H4 (cell line): ENCODE data around the gene TNFRSF8. TPM values are rescaled to one million over a fixed set of nuclear protein-coding genes. Genes with fewer than 3 reads are reported as not detected.
A peak's percentile ranks its signal among the peaks of the same experiment; 100 is the strongest.

Experiments
- DNase-seq: peaks from one replicate; pipeline ENCODE4 v3.0.0-alpha.2; 2015; ENCODE audit warnings: low spot score
- total RNA-seq: library from RNA; depleted of rRNA; stranded (reverse); fragments of >200 nt; shearing (Covaris generic); gene quantifications from 2 replicates; pipeline ENCODE4 v1.2.3, GENCODE V29; 2014

Gene TNFRSF8
- total RNA-seq, 1 experiment from 2014 or later, result 0.02 TPM

DNA sequence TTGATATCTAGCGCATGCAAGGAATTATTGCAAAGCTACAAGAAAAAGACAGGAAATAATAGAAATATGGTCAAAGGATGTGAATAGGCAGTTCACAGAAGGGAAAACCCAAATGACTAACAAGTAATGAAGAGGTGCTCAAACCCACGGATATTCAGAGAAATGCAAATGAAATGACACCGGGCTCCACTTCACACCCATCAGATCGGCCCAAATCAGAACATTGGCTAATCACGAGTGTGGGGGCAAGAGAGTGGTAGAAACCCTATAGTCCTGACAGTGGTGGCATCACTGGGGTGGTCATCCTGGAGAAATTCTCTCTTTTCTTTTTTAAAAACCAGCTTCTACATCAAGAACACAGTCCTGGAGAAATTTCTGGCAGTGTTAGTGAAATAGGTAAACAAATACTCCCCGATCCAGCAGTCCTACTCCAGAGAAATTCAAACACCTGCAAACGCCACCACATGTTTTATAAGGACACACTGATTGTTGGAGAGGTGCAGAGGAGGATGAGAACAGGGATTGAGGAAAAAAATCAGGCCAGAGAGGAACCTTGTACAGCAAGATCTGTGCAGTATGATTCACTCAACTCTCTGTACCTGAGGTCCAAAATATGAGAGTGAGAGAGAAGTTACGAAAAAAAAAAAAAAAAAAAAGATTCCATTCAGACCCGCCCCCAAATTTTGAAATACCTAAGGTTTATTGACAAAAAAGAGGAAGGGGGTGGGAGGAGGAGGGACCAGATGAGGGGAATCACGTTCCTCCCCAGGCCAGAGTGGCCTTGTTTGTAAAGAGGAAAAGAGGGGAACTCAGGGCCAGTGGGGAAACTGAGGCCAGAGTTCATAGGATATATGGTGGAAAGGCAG lies 94.5 kb downstream of the TNFRSF8 start:
- DNase-seq, result no peak

DNA sequence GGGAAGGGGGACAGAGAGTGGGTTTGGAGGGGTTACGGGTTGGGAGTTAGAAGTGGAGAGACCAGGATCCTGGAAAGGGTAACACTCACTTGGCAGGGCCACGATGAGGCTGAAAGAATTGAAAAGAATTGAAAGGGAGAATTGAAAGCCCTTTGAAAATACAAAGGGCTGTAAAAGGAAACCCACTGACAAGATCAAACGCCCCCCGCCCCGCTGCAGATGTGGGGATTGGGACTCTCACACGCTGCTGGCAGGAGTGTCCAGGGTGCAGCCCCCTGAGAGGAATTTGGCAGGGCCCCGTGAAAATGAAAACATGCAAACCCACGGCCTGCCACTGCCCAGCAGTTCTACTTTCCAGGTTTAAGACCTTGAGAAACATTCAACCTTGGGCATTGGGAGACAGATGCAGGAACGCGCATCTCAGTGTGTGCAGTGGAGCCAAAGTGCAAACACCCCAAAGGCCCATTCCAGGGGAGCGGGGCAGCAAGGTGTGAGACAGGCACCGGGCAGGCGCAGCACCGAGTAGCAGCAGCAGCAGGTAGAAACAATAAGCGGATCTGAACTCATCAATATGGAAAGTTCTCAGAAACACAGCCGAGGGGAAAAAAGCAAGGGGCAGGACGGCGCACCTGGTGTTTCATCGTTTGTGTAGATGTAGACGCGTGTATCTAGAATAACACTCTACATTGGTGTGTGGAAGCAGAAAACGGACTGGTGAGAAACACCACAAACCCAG lies 95.4 kb downstream of the TNFRSF8 start:
- no peak for DNase-seq

DNA sequence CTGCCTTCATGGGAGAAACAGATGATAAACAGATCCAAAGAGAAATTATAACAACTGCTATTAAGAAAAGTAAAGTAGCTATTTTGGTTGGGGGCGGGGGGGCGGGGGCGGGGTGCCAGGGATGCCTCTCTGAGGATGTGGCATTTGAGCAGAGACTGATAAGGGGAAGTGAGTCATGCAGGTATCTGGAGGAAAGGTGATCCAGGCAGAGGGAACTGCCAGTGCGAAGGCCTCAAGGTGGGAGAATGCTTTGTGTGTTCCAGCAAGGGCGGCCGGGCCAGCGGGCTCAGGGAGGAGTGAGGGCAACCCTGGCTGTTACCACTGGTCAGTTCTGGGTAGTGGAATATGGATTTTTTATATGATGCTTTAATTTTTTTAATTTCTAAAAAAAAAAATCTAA lies 96.7 kb downstream of the TNFRSF8 start:
- no peak for DNase-seq

DNA sequence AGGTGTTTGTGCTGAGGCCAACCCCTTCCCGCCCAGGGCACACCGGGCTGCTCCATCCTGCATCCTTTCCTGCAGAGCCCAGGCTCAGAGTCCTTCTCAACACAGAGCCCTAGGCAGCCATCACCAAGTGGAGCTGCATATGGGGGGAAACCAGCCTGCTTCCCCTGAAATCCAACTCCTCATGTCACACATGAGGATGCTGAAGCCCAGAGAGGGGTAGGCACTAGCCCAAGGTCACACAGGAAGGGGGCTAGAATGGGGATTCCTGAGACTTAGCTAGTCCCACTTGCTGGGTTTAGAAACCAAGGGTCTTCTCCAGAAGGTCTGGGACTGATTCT lies 98.2 kb downstream of the TNFRSF8 start:
- DNase-seq, result no peak

DNA sequence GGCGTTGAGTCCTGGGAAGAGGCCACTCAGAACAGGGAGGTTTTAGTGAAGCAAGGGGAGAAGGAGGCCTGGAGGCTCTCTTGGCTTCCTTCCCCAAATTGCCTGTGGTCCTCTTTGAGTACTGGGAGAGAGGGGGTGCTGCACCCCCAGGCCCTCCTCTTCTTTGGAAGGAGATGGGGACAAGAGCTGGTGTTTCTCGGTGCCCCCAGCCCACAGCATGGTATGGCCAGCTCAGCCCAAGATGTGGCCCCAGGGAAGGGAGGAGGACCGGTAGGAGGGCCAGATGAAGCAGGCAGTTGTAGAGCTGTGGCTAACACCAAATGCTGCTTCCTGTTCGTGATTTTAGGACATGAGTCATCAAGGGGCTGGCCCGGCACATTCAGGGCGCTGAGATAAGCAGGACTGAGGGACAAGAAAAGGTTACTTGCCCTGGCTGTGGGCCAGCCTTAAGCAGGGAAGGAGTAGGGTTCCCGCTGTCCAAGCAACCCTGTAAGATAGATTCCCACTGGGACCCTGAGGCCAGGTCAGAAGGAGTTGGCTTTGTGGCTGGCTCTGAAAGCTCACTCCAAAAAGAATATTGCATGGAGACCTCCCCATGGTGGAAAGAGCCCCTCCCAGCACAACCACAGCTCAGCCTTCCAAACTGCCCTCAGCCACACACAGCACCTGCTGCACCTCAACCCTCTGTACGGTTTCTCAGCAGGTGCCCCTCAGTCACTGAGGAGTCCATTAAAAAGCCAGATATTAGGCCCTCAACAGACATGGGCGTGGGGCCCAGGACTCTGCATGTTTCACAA lies 98.8 kb downstream of the TNFRSF8 start:
- DNase-seq, result peak; percentile 94

DNA sequence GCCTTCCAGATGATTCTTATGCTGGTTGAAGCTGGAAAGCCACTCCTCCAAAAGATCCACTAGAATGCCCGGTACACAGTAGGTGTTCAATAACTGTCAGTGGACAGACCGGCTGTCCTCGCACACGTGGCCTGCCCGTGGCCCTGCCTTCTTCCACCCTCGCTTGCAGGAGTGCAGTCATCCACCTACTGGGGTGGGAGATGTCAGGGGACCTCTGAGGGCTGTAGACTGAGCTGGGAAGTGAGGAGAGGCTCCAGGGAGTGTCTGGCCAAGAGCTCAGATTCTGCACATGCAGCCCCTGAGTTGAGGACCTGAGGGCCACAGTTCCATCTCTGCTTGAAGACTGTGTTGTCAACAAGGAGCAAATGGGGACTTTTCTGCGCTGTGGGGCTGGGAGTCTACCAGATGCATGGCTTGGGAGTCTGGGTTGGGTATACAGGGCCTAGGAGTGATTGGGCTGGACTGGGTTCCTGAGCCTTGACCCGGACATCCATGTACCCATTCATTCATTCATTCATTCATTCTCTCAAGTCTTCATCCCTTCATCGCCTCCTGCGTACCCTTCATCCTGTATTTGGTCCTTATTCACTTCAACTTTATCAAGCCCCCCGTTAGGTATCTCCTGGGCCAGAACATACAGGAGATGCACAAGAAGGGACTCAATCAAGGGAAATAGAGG lies 99.5 kb downstream of the TNFRSF8 start:
- DNase-seq, result no peak

DNA sequence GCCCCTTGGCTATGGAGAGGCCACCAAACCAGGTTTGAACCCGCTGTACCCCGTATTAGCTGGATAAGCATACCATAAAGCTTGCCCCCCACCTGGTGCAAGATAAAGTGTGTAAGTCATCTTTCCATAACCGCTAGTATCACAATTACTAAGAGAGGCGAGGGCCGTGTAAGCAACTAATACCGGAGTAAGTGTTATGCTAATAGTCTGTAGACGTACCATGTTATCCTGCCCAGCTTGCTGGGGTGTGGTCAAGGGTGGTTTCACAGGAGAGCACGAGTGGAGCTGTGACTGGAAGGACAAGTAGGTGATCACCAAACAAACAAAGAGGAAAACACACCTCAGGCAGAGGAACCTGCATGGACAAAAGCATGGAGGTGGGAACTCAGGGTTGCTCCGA lies 100.1 kb downstream of the TNFRSF8 start:
- no peak for DNase-seq

DNA sequence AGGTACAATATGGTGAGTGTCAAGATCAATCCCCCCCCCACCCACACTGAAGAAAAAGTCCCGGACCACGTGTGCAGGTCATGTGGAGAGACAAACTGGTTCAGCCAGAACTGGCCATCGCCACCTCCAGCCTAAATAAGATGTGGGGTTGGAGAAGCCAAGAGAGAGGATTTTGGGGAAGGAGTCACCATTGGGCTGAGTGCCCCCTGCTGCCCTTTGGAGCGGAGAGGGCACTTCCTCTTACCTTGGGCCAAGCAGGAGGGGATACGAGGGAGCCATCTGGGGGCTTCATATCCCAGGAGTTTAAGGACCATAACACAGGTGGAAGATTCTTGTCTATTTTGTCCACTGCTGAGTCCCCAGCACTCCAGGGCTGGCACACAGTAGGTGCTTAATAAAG lies 101.1 kb downstream of the TNFRSF8 start:
- no peak for DNase-seq

DNA sequence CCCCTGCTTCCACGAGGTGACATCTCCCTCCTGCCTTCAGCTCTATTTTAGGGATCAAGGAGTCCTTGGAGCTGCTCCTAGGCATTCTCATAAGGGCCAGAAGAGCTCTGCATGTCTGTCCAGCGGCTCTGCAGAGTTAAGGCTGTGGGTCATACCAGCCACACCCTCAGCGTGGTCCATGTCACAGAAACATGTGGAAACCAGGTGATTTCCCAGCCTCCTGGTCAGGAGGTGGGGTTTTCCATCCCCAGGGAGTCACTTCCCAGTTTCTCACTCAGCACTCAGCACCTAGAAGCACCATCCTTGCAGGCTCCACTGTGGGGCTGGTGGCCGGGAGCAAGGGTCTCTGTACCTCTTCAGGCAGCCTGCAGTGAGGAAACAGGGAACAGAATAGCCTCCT lies 102.2 kb downstream of the TNFRSF8 start:
- DNase-seq, result no peak

DNA sequence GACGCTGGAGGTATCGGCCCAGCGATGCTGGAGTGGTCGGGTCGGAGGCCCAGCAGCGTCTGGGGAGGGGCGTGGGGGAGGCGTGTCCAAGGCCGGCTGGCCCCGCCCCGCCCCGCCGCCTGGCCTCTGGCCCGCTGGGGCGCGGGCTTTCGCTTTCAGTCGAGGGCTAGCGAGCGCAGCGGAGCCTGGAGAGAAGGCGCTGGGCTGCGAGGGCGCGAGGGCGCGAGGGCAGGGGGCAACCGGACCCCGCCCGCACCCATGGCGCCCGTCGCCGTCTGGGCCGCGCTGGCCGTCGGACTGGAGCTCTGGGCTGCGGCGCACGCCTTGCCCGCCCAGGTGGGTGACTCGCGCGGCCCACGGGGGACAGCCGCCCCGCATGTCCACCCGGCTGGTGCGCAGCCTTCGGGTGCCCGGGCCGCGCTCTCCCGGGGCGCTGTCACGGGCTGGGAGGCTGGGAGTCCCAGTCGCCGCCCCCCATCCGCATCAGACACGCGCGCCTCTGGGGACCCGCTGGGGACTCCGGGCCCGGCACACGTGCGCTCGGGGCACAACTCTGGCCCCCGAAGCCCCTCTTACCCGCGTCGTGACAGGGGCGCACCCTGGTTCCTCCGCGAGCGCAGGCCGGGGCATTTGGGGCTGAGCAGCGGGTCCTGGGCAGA lies 103.9 kb downstream of the TNFRSF8 start, which contains the start of gene TNFRSF1B:
TSS of gene TNFRSF1B (plus strand) at position 158 of the 659 bp plus-strand sequence. CDS start at position 259, 101 bp downstream.
- no peak for DNase-seq

DNA sequence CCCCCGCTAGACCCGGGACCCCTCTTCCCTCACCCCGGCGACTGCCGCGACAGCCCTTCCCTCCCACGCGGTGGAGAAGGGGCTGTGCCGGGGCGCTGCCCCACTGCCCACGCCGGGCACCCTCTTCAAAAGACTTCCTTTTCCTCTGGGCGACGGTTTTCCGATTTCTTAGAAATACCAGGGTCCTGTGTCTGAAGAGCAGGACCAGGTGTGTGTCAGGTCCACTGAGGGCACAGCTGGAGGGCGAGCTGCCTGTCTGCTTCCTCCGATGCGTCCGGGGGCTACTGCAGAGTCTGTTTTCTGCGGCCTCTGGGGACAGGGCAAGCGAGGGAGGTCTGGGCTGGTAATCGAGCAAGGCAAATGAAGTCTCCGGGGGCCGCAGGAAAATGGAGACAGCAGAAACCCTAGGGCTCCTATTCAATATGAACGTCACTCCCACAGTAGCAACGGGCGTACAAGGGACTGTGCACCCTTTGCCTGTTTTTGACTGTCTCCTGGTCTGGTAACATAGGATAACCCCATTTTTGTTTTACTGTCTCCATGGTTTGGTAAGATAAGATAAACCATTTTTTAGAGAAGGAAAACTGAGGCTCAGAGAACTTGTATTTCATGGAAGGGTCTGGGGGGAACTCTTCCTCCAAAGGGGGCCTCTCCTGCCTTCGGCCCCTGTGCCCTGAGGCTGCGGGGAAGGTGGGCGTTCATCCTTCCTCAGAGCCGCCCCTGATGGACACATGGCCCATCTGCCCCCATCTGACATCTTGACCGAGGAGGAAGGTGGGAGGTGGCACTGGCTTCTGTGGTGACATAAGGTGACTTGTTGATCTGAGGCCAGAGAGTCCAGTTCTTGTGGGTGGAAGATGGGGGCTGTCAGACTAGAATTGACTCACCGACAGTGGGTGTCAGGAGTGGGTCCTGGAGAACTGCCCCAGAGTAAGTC lies 104.7 kb downstream of the TNFRSF8 start:
- DNase-seq, result no peak

DNA sequence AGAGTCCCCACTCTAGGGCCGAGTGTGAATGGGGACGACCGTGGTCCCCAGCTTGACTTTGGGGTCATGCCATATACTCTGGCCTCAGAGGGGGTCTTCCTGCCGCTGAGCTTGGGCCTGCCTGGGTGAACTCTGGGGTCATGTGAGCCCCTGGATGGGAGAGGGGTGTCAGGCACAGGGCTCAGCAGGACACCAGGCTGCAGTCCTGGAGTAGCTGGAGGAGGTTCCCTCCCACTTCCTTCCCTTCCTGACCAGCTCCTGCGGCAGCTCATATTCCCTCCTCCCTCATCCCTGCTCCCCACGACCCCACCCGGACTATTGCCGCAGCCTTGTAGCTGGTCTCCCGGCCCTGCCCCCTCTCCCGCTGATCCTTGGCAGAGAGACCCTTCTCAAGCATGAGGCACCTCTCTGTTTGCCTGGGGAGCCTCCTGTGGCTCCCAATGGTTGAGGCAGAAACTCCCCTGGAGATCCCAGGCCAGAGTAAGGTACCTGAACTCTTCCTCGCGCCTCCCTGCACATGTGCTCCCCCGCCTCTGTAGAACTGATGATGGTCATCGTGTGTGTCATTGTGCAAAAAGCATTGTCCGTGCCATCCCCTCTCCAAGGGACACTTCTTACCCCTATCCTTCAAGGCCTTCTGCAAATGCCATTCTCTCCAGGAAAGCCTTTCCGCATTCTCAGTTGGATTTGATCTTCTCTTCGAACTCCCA lies 105.5 kb downstream of the TNFRSF8 start:
- no peak for DNase-seq

DNA sequence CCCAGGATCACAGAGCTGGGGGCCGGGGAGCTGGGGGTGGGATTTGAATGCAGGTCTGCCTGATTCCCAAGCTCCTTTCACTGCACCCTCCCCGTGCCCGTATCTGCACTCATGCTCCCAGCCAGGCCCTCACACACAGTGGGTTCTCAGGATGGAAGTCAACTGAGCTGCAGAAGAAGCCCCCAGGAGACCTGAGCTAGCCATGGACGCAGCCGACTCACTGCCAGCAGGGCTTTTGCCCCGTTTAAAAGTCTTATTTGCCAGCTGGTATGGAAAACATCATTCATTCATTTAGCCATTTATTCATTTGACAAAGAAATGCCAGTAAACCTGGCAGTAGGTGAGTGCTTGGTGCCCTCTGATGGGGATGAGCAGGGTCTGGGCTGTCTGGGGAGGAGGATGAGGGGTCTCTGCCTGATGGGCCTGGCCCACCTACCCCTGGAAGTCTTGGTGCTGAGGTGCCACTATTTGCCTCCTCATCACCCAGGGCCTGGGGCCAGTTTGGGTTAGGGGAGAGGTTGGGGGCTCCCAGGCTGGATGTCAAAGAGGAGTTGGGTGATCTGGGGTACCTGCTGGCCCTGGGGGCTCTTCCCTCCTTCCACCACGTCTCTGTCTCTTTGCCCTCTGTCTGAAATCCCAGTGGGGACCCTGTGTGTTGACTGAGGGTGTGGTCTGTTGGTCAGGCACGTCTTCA lies 106.5 kb downstream of the TNFRSF8 start:
- no peak for DNase-seq

DNA sequence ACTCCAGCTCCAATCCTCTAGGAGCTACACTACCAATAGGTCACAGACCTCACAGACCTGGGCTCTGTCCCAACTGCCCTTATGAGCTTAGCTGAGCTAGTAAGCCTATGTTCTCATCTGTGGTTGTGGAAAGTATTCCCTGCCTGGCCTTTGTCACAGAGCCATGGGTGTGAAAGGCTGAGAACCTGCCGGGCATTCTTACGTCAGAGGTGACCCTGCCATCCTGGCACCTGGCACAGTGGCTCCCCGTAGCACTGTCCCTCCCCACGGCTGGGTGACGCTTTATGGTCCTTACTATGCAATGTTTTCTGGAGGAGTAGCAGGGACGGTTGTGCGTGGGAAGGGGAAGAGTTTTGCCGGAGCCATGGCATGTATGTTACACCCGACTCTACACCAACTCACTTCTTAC lies 107.2 kb downstream of the TNFRSF8 start:
- DNase-seq, result no peak

DNA sequence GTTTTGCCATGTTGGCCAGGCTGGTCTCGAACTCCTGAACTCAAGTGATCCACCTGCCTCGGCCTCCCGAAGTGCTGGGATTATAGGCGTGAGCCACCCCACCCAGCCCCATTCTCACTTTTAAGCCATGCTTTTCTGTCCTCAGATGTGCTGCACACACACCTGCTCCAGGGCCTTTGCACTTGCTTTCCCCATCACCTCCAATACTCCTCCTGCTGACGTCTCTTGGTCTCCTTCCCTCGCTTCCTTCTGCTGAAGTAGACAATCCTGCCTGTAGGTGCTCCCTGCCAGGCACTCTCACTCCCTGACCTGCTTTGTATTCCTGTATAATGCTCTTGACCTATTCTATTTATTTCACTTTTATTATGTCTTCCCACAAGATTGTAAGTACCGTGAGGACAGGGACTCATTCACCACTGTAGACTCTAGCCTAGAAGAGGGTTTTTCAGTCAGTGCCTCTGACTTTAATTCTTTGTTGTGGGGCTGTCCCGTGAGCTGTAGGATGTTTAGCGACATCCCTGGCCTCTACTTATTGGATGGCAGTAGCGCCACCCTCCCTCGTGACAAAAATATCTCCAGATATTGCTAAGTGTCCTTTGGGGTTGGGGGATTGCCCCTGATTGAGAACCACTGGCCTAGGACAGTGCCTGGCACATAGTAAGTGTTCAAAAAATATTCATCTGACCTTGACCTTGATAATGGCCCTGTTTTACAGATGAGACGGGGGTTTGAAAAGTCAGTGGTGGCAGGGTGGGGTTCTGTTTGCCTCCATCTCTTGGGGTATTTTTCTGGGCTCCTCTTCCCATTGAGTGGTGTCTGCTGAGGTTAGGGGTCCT lies 108.3 kb downstream of the TNFRSF8 start:
- DNase-seq, result no peak

DNA sequence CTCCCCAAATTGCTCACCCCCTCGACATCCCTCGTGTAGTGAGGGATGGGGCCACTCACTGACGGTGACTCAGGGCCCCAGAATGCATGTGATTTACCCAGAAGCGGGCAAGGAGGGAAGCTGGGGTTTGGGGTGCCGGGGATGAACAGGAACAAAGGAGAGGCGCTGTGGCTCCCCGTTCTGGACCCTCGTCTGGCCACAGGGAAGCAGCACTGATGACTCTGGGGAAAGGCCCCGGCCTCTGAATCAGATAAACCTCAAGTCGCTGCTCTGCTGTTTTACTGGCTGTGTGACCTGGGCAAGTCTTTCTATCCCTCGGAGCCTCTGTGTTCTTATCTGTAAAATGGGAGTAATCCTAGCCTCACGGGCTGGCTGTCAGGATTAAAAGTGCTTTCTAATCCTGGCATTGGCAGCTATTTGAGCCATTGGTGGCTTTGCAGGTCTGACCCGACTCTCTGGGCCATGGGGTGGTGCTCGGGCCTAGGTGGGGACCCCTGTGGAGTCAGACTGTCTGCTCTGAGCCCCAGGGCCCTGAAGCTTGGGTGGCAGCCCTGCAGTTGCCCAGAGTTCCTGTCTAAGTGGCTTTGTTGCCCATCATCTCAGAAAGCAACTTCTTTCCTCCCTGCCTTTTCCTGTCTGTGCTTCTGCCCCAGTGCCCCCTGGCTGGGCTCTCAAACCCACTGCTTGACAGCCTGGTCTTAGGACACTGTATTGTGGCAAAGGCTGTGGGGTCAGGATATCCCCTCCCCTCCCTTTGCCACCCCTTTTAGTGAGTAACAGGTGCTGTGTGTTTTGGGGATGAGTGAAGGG lies 109.1 kb downstream of the TNFRSF8 start:
- no peak for DNase-seq

DNA sequence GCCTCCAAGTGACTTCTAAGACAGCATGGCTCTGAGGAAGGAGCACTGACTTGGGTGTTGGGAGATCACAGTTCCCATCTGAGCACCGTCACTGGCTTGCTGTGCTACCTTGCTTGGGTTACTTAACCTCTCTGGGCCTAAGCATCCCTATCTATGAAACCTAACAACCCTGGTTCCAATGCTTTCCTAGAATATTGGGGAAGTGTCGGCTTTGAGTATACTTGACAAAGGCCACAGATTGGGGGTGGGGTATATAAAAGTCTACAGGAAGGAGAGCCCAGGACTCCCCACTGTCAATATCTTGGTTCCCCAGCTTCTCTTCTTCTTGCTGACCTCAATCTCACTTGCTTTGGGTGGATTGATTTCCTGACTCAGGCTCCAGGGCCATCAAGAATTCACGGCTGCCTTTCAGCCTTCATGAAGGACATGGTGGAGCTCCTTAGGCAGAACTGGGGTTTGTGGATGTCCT lies 110.0 kb downstream of the TNFRSF8 start:
- no peak for DNase-seq
